Muscle layer of colon (tissue), 2 donors: Measurements from ENCODE around the gene SEMA4C.
"Not testable (repeated sequence)": the region's sequence is repeated elsewhere in the genome, so short reads cannot be mapped to it uniquely, and the experiment has no call there.

ENCODE experiments used
- H3K27ac ChIP-seq: one replicate; pipeline ENCODE4 v1.7.0; 2013; ENCODE audit warnings: low read depth, mild to moderate bottlenecking, low read length, moderate library complexity
- H3K27me3 ChIP-seq, 2 donors: one replicate each; pipeline ENCODE4 v1.7.0; 2013; ENCODE audit warnings: low read length in 2 of 2, mild to moderate bottlenecking in 2 of 2; ENCODE audit not compliant: insufficient read depth in 2 of 2, control insufficient read depth in 1 of 2
- H3K36me3 ChIP-seq: one replicate; pipeline ENCODE4 v1.7.0; 2013; ENCODE audit warnings: mild to moderate bottlenecking, low read length; ENCODE audit not compliant: insufficient read depth
- H3K4me1 ChIP-seq: one replicate; pipeline ENCODE4 v1.7.0; 2013; ENCODE audit warnings: mild to moderate bottlenecking, low read length; ENCODE audit not compliant: insufficient read depth
- H3K4me3 ChIP-seq, 2 donors: one replicate each; pipeline ENCODE4 v1.7.0; 2013; ENCODE audit warnings: low read length in 2 of 2, low read depth in 1 of 2, mild to moderate bottlenecking in 1 of 2, moderate library complexity in 1 of 2
- H3K9ac ChIP-seq: one replicate; pipeline ENCODE4 v1.7.0; 2013; ENCODE audit warnings: low read length
- H3K9me3 ChIP-seq: one replicate; pipeline ENCODE4 v1.7.0; 2013; ENCODE audit warnings: mild to moderate bottlenecking, low read length
- donor health status: abdominal sarcoma.
- donor health status: Adenocarcinoma of cecum.

The SEMA4C gene

DNA sequence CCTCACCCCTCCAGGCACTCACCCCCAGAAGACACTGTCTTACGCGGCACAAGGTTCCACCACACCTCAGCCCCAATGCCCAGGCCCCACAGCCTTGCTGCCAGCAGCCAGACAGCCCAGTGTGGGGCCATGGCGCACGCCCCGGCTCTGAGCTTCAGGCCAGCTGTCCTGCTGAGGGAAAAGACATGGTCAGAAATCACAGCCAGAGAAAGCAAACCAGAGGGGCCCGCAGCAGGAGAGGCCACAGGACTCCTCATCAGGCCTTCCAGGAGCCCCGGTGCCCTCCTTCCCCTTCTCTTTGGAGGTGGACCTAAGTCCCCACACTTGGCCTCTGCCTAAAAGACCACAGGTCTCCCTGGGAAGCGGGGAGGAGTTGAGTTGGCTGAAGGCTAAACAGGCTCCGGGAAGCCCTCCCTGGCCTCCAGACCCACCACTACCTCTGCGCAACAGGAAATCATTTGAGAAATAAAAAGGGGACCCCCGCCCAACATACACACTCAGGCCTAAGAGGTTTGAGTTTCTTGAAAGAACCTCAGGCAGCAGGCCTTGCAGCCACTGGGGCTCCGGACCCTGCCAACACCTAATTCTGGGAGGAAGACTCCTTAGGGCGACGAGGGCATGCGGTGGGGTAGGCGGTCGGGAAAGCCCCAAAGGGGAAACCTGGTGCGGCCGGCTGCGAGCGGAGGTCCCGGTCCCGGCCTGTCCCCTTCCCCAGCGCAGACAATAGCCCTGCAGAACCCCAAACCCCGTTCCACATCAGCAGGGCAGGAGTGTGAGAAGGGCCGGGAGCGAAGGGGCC is 1.9 kb downstream of the SEMA4C start:
- Histone ChIP-seq H3K4me1 (peaks cover 48% of the 10 kb centered on the region), H3K27ac (peak overlapping the region; percentile 100), H3K27me3 (no peaks in the 10 kb centered on the region), H3K9me3 (no peaks in the 10 kb centered on the region), H3K36me3 (peaks cover 50% of the 10 kb centered on the region), H3K9ac (peak overlapping the region; percentile 61), H3K4me3 (peak overlapping the region; percentile 67 to 97)

DNA sequence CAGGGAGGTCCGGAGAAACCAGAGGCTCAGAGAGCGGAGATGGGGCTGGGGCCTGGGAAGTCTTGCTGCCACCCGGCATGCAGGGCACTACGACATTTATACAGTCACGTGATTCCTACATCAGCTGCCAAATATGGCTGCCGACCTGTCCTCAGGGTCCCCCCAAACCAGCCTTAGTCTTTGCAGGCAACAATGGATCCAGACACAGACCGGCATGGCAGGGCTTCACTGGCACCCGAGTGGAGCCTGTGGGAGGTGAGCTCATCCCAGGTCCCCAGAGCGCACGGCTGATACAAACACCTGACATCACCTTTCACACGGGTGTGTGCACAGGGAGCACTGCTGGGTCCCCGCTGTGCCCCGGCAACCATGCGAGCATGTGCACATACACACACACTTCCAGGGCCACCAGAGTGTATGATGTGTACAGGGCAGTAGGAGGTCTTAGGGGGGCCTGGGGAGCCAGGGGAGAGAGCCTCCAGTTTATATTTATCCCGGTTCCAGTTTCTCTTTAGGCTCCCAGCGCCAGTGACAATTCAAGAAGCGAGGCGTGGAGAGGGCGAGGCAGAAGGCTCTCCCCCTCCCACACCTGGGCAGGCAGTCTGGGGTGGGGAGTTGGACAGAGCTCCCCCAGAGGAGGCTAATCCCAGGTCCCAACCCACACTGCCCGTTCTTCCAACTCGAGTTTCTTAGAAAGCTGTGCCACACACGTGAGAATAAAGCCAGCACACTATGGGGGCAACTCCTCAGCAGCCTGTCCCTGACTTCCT is 2.7 kb downstream of the SEMA4C start:
- peak overlapping the region; percentile 61 for H3K9ac ChIP-seq
- H3K27ac ChIP-seq: peak overlapping the region; percentile 100
- peaks cover 48% of the 10 kb centered on the region for H3K4me1 ChIP-seq
- H3K27me3 ChIP-seq: no peaks in the 10 kb centered on the region
- H3K9me3 ChIP-seq: no peaks in the 10 kb centered on the region
- peak overlapping the region; percentile 67 to 97 for H3K4me3 ChIP-seq
- H3K36me3 ChIP-seq: peaks cover 52% of the 10 kb centered on the region

DNA sequence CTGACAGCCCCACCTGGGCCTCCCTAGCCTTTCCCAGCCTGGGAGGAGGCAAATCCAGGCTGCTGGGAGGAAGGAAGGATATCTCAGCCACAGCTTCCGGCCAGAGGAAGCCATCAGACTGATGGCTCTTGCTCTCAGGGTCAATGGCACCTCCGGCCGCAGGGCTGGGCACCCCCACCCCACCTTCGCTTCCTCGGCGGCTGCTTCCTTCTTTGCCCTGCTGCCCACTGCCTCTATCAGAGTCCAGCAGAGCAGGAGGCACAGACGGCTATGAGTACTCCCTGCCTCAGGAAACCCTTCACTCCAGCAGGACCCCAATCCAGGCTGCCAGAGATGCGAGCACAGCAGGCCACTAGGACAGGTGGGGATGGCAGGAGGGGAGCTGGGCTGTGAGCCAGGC is 3.3 kb downstream of the SEMA4C start:
- no peaks in the 10 kb centered on the region for H3K27me3 ChIP-seq
- peak overlapping the region; percentile 100 for H3K27ac ChIP-seq
- peaks cover 58% of the 10 kb centered on the region for H3K36me3 ChIP-seq
- H3K9me3 ChIP-seq: no peaks in the 10 kb centered on the region
- peak overlapping the region; percentile 15 to 67 for H3K4me3 ChIP-seq
- H3K9ac ChIP-seq: peak overlapping the region; percentile 15
- peaks cover 48% of the 10 kb centered on the region for H3K4me1 ChIP-seq

DNA sequence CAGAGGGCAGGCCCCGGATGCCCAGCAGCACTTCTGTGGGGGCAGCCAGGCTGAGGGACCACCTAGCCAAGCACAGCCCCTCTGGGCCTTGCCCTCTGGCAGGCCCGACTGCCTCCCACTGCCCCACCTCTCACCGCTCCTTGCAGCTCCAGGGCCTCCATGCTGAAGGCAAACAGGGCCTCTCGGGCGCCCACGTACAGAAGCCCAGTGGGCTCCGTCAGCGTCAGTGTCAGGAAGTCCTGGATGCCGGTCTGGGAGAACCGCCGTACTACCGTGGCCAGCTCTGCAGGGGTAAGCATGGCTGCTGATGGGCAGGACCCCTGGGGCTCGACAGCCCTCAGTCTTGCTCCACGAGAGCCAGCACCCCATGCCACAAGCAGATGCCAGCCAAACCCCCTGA is 3.7 kb downstream of the SEMA4C start:
- Histone ChIP-seq H3K27me3 (no peaks in the 10 kb centered on the region), H3K4me3 (peak overlapping the region in 1 of 2 donors; percentile 67), H3K4me1 (peaks cover 48% of the 10 kb centered on the region), H3K36me3 (peaks cover 63% of the 10 kb centered on the region), H3K9me3 (no peaks in the 10 kb centered on the region), H3K27ac (peak overlapping the region; percentile 100), H3K9ac (peak overlapping the region; percentile 15)

DNA sequence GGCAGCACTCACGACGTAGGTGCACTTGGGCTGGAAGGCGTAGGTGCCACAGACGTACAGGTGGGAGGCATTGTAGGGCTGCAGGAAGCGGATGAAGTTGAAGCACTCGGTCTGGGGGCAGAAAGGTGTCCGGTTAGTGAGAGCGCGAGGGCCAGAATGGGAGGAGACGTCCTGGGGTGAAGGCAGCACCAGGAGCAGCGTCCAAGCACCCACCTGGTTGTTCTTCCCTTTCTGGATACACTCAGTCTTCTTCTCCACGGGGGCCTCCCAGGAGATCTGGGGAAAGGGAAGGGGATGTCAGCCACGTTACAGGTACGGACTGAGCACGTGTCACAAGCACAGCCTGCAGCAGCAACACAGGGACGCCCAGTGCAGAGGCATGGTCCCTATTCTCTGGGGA is 4.2 kb downstream of the SEMA4C start:
- H3K27me3 ChIP-seq: no peaks in the 10 kb centered on the region
- H3K27ac ChIP-seq: peak overlapping the region; percentile 100
- no peak overlapping the region for H3K4me3 ChIP-seq
- H3K9me3 ChIP-seq: no peaks in the 10 kb centered on the region
- H3K9ac ChIP-seq: no peak overlapping the region
- peaks cover 43% of the 10 kb centered on the region for H3K4me1 ChIP-seq
- H3K36me3 ChIP-seq: peaks cover 65% of the 10 kb centered on the region

DNA sequence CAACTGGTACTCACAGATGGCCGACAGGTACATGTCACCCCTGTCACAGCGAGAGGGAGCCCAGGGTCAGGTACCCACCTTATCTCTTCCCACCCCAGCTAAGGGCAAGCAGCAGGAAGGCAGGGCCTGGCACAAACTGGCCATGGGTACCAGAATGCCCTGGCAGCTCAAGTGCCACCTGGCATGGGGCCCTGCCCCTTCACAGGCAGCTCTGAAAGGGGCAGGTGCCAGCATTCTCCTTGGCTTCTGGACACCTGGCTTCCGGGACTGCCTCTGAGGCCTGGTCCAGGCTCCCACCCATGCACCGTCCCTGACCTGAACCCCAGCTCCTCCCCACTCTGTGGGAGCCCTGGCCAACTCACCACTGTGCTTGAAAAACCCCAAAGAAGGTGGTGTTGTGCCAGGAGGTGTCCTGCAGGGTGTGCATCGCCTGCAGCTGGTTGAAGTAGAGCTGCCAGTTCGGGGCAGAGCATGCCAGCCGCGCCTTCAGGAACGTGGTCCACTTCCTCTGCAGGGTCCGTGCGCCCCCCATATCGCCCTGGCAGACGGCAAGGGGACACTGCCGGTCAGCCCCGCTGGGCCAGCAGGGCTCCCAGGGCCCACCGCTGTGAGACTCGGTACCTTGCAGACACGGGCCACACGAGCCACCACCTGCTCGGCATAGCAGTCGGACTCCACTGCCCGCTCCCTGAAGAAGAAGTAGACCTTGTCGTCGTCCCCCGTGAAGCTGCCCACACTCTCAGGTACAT is 5.4 kb downstream of the SEMA4C start:
- Histone ChIP-seq H3K36me3 (peaks cover 65% of the 10 kb centered on the region), H3K27ac (peak overlapping the region; percentile 100), H3K9ac (no peak overlapping the region), H3K4me1 (peaks cover 53% of the 10 kb centered on the region), H3K9me3 (no peaks in the 10 kb centered on the region), H3K27me3 (no peaks in the 10 kb centered on the region), H3K4me3 (no peak overlapping the region)

DNA sequence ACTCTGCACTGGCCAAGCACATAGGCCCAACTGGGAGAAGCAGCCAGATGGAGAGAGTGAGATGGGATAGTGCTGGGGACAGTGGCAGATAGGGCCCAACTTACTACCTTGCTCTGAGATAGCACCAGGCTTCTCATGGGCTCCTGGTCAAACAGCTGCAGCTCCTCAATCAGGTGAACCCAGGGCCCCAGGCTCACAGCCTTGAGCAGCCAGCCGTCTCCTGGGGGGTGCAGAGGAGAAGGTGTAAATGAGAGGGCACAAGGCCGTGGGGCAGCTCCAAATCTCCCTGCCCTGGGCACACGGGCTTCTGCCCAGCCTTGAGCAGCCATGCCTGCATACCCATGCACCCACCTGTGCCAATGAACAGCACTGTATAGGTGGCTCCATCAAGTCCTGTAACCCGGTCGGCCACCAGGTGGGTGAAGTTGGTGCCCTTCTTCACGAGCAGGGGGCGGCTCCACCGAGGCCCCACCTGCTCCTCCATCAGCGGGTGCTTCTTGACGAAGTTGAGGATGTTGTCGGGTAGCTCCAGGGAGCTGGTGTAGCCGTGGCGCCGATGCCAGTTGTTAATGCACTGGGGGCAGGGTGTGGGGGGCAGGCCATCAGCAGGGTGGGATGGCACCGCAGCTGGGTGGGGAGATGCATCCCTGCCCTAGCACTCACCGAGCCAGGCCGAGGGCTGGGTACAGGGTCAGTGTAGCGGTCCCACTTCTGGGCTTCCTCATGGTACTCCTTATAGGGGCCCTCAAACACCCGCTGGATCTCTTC is 6.1 kb downstream of the SEMA4C start:
- Histone ChIP-seq H3K9ac (no peak overlapping the region), H3K27ac (no peak overlapping the region), H3K27me3 (no peaks in the 10 kb centered on the region), H3K36me3 (peaks cover 65% of the 10 kb centered on the region), H3K9me3 (no peaks in the 10 kb centered on the region), H3K4me1 (peaks cover 61% of the 10 kb centered on the region), H3K4me3 (no peak overlapping the region)

DNA sequence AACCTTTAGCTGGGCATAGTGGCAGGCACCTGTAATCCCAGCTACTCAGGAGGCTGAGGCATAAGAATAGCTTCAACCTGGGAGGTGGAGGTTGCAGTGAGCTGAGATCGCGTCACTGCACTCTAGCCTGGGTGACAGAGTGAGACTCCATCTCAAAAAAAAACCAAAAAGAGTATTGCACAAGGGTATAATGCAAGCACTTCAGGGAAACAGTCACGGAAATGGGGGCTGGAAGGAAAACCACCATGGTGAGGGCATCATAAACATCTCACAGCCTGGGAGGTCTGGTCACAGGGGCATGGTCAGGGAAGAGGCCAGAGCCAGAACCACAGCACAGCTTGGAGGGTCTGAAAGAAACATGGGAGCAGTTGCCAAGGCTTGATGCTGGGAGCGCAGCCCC is 6.8 kb downstream of the SEMA4C start:
- peaks cover 65% of the 10 kb centered on the region for H3K36me3 ChIP-seq
- not testable (repeated sequence) for H3K9me3 ChIP-seq, H3K9ac ChIP-seq, H3K4me3 ChIP-seq, H3K27me3 ChIP-seq, H3K27ac ChIP-seq
- H3K4me1 ChIP-seq: peaks cover 61% of the 10 kb centered on the region

DNA sequence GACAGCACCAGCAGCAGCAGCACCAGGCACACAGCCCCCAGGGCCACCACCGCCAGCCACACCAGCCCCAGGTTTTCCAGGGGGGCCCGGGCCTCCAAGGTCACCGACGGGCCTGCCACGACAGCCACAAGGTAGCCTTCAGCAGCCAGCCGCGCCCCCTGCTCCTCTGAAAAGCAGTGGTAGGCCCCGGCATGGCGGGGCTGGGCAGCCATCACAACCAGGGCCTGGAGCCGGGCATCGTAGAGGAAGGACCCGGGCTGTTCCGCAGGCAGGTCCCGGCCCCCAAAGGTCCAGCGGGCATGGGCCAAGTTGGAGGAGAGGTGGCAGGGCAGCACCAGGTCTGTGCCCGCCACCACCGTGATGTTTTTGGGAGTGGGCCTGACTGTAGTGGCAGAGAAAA is 8.8 kb downstream of the SEMA4C start:
- peak overlapping the region; percentile 24 for H3K27ac ChIP-seq
- no peak overlapping the region for H3K4me3 ChIP-seq
- H3K36me3 ChIP-seq: peaks cover 46% of the 10 kb centered on the region
- no peaks in the 10 kb centered on the region for H3K27me3 ChIP-seq
- H3K9me3 ChIP-seq: no peaks in the 10 kb centered on the region
- peaks cover 52% of the 10 kb centered on the region for H3K4me1 ChIP-seq
- H3K9ac ChIP-seq: no peak overlapping the region

DNA sequence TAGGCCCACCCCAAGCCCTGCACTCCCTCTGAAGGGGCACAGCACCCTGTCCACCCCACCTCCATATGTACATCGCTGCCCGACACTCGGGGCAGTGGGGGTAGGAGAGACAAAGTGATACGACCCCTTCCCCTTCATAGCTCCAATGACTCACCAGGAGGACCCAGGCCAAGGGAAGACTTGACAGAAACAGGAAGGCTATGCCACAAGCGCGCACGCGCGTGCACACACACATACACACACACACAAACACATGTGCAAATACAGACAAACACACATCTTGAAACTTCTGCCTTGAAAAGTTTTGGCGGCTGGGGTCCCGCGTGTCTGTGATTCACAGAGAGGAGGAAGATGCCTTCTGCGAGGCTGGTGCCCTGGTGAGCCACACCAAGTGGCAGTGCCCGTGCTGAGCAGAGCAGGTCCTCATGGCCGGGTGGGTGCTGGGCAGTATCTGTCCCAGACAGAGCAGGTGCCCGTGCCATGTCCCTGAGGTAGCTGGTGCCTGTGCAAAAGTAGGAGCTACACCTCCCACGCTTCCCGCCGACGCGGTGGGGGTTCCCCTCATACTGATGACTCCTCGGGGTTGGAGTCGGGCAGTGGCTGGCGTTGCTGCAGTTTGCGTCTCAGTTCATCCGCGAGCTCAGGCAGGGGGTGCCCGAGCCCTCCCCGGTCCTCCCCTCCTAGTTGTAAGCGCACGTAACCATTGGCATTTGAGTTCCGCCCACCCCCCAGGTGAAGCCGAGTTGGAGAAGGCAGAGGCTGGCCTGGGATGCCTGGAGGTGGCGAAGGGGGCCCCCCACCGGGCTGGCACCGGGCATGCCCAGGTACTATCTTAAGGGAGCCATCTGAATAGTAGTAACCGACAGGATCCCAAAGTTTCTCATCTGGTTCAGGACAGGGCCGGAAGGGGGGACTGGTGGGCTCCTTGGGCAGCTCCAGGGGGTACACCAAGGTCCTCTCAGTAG is 9.5 kb downstream of the SEMA4C start:
- Histone ChIP-seq H3K27ac (peak overlapping the region; percentile 24), H3K9ac (no peak overlapping the region), H3K9me3 (no peaks in the 10 kb centered on the region), H3K27me3 (no peaks in the 10 kb centered on the region), H3K4me1 (peaks cover 46% of the 10 kb centered on the region), H3K36me3 (peaks cover 39% of the 10 kb centered on the region), H3K4me3 (no peak overlapping the region)
